GDM1 (cell line): ENCODE data around the gene DHX29.
"Not testable (repeated sequence)": the region's sequence is repeated elsewhere in the genome, so short reads cannot be mapped to it uniquely, and the experiment has no call there.

Source experiments
- DNase-seq: peaks from one replicate; lab custom pipeline; 2025; lab: John Stamatoyannopoulos, UW

DHX29 gene, protein sequence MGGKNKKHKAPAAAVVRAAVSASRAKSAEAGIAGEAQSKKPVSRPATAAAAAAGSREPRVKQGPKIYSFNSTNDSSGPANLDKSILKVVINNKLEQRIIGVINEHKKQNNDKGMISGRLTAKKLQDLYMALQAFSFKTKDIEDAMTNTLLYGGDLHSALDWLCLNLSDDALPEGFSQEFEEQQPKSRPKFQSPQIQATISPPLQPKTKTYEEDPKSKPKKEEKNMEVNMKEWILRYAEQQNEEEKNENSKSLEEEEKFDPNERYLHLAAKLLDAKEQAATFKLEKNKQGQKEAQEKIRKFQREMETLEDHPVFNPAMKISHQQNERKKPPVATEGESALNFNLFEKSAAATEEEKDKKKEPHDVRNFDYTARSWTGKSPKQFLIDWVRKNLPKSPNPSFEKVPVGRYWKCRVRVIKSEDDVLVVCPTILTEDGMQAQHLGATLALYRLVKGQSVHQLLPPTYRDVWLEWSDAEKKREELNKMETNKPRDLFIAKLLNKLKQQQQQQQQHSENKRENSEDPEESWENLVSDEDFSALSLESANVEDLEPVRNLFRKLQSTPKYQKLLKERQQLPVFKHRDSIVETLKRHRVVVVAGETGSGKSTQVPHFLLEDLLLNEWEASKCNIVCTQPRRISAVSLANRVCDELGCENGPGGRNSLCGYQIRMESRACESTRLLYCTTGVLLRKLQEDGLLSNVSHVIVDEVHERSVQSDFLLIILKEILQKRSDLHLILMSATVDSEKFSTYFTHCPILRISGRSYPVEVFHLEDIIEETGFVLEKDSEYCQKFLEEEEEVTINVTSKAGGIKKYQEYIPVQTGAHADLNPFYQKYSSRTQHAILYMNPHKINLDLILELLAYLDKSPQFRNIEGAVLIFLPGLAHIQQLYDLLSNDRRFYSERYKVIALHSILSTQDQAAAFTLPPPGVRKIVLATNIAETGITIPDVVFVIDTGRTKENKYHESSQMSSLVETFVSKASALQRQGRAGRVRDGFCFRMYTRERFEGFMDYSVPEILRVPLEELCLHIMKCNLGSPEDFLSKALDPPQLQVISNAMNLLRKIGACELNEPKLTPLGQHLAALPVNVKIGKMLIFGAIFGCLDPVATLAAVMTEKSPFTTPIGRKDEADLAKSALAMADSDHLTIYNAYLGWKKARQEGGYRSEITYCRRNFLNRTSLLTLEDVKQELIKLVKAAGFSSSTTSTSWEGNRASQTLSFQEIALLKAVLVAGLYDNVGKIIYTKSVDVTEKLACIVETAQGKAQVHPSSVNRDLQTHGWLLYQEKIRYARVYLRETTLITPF (N-terminal part only)

DNA sequence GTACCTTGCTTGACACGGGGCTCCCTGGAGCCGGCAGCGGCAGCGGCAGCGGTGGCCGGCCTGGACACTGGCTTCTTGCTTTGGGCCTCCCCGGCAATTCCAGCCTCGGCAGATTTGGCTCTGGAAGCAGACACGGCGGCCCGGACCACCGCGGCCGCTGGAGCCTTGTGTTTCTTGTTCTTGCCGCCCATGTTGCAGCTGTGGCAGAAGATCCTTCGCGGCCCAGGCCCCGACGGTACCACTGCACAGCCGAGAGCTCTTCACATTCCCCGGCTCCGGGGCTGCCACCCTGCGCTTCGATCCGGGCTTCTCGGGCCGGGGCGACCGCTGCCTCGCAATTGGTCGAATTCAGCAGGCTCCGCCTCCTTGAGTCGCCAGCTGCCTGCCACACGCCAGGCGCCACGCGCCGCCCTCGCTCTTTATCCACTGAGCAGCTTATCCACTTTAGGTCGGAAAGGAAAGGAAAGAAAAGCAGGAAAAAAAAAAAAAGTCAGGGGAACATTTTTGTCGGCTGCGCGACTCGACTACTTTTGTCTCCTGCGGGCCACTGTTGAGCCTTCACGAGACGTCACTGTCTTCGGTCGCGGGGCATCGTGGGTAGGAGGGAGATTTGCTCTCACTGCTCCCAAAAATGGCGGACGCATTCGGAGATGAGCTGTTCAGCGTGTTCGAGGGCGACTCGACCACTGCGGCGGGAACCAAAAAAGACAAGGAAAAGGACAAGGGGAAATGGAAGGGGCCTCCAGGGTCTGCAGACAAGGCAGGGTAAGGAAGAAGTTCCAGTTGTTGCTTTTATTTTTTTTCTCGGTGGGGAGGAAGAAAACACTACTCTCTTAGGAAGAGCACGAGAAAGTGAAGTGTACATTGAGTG is at the start of gene DHX29, which contains the start of gene MTREX:
DHX29 (minus strand) TSS at position 312 of the 871 bp plus-strand sequence; CDS start at position 191, 121 bp downstream.
MTREX (plus strand) TSS at position 607 of the 871 bp plus-strand sequence; CDS start at position 632, 25 bp downstream.
- DNase-seq = peak; percentile 85

DNA sequence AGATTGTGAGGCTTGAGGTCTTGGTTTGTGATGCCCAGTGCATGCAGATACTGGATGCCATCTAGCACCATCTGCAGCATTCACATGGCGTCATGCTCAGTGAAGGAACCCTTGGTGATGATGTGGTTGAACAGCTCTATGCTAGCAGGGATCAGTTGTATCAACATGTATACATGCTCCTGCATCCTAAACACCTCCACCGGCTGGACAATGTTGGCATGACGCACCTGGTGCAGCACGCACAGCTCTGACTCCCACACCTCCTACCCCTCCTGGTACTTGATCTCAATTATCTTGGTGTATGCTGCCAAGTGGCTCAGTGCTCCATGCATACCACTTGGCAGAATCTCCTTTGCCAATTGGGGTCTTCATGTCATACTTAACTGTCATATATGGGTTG is 49.4 kb upstream of the DHX29 start:
- no peak for DNase-seq

DNA sequence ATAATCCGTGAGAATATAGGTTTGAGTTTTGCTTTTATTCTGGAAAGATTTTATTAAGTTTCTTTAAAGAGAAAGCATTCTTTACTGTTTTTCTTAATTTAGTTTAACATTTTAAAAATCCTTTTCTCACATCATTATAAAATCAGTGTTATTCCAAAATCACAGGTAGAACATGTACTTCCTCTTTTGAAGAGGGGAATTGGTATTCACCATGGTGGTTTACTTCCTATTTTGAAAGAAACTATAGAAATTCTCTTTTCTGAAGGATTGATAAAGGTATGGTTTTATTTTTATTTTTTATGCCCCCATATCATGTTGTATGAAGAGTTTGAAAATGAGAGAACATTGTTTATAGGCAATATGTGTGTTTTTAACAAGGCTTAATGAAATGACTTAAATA is 43.3 kb upstream of the DHX29 start:
- no peak for DNase-seq

DNA sequence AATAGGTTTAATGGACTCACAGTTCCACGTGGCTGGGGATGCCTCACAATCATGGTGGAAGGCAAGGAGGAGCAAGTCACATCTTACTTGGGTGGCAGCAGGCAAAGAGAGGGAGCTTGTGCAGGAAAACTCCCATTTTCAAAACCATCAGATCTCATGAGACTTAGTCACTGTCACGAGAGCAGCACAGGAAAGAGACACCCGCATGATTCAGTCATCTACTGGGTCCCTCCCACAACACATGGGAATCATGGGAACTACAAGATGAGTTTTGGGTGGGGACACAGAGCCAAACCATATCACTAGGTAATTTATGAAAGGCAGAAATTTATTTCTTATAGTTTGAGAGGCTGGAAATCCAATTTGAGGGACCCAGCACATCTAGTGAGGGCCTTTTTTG is 40.3 kb upstream of the DHX29 start:
- no peak for DNase-seq

DNA sequence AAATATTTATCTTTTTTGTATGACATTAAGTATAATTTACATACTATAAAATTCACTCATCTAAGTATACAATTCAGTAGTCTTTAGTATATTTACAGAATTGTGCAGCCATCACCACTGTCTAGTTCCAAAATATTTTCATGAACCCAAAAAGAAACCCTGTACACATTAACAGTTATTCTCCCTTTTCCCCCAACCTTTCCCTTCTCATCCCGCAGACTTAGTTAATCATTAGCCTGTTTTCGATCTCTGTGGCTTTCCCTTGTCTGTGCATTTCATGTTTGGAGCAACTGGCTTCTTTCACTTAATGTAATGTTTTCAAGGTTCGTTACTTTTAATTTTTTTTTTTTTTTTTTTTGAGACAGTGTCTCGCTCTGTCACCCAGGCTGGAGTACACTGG is 37.8 kb upstream of the DHX29 start:
- no peak for DNase-seq

DNA sequence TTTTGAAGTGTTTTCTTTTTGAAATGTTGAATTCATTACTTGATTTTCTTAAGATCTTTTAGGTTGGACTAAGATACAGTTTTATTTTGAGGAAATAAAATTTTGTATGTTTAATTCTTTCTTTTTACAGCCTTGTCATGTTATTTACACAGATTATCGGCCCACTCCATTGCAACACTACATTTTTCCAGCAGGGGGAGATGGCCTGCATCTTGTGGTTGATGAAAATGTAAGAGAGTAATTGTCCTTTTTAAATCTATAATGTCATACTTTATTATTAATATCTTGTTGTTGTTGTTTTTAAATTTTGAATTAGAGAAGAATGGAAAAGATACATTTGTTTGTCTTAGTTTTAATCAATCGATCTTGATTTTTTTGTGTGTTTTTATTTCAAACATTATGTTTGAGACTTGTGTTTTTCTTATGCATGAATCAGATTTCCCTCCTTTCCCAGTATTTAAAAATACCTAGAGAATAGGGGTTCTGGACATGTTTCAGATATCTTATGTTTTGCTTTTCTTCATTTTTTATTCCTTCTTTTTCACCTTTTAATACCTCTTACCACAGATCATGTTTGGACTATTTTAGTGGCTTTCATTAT is 37.0 kb upstream of the DHX29 start:
- DNase-seq = no peak

DNA sequence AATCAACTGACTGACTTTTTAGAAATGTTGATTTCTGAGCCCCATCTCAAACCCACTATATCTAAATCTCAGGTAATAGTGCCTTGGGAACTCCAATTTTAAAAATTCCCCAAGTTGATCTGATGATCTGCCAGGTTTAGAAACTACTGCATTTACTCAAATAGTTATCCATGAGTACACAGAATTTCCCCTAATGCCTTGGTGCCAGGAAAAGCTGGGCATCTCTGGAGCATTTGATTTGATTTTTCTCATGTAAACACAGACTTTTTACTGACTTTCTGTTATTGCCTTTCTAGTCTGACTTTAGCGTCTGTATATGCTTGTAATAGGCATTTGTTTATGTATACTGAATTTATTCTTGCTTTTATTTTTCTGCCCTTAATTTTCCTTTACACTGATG is 36.1 kb upstream of the DHX29 start:
- no peak for DNase-seq

DNA sequence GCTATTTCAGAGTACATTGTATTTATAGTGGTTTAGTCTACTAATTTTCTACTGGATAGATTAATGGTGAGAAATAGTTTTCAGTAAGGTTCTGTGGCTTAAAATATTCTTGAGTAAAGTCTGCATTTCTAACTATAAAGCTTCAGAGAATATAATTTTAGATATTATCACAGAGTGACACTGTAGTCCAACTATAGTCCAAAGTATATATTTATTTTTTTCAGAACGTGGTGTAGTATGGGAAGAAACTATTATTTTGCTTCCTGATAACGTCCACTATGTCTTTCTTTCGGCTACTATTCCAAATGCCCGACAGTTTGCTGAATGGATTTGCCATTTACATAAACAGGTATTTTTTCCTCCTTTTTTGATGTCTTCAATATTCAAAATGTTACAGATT is 35.6 kb upstream of the DHX29 start:
- DNase-seq = no peak

DNA sequence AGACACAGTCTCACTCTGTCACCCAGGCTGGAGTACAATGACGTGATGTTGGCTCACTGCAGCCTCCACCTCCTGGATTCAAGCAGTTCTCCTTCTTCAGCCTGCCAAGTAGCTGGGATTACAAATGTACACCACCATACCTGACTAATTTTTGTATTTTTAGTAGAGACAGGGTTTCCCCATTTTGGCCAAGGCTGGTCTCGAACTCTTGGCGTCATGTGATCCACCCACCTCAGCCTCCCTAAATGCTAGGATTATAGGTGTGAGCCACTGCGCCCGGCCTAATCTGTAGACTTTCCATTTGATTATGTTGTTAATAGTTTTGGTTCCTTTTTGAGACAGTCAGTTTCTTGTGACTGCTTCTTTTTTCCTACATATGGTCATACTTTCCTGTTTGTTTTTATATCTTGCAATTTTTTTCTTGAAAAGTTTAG is 31.3 kb upstream of the DHX29 start:
- DNase-seq = no peak

DNA sequence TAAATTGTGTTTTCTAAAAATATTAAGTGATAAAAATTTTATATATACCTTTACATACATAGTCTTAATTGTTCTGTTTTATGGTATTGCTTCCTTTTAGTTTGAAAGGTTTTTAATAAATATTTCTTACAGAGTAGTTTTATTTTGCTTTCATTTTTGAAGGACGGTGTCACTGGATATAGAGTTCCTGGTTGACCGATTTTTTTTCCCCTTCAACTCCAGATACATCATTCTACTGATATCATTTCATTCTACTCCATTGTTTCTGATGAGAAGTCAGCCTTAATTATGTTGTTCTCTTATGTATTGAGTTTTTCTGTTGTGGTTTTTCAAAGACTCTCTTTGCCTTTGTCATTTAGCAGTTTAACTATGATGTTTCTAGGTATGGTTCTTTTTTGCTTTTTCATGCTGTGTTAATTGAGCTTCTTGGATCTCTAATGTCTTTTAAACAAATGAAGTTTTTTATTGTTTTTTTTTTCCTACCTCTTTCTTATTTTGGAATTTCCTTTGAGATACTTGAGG is 30.7 kb upstream of the DHX29 start:
- DNase-seq = no peak

DNA sequence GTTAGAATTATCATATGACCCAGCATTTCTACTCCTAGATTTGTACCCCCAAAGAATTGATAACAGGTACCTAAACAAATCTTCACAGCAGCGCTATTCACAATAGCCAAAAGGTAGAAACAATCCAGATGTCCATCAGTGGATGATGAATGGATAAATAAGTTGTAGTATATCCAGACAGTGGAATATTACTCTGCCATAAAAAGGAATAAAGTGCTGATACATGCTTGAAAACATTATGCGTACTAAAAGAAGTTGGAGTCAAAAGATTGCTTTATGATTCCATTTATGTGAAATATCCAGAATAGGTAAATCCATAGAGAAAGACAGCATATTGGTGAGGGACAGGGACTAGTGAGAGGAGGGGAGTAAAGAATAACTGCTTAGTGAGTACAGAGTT is 26.3 kb upstream of the DHX29 start:
- DNase-seq = no peak

DNA sequence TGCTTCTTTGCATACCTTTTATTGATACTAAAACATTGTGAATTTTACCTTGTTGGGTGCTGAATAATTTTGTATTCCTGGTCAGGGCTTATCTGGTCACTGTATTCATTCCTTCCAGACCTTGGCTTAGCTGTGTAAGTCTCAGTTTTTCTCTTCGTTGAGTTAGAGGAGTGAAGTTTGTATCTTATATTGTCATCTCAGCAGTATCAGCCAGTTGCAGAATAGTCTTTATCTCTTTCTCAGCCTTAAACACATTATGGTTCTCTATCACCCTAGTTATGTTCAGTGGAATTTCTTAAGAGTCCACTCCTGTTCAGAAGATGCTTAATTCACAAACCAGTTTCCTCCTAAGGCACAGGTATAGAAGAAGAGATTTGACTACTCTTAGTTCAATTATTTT is 25.5 kb upstream of the DHX29 start:
- DNase-seq = no peak

DNA sequence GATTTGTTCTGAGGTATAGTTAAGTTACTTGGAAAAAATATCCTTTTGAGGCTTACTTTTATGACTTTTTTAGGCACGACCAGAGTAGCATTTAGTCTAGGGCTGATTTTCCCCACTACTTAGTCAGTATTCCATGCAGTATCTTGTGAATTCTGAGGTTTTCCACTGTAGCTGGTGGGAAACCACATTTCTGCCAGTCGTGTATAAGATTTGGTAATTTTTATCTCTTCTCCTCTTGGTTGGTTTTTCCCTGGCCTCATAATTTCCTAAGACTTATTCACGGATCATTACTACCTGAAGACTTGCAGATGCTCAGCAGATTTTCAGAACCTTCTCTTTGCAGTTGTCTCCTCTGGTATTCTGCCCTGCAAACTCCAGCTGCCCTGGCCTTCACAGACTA is 23.8 kb upstream of the DHX29 start:
- no peak for DNase-seq

DNA sequence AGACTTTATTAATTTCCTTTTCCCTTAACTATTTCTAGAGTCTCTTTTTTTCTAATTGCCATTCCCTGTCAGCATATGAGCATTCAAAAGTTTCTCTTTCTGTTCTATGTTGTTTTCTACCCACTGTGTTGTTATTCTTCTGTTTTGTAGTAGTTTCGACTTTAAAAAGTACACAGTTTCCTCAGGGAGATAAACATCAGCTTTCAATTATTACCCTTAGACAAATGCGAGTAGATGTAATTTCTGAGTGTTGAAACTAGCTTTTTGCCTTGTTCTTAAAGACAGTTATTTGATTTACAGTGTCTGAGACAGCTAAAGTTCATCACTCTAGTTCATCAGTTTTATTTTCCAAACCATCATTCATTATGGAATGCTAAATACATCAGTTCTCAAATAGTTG is 19.8 kb upstream of the DHX29 start:
- DNase-seq = no peak

DNA sequence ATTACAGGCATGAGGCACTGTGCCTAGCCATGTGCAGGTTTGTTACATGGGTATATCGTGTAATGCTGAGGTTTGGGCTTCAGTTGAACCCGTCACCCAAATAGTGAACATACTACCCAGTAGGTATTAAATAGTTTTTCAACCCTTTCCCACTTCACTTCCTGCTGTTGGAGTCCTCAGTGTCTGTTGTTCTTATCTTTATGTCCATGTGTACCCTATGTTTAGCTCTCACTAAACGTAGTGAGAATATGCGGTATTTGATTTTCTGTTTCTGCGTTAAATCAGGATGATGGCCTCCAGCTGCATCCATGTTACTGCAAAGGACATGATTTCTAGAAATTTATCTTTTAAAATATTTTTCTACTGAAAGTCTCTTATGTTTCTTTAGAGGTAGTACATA is 18.1 kb upstream of the DHX29 start:
- no peak for DNase-seq

DNA sequence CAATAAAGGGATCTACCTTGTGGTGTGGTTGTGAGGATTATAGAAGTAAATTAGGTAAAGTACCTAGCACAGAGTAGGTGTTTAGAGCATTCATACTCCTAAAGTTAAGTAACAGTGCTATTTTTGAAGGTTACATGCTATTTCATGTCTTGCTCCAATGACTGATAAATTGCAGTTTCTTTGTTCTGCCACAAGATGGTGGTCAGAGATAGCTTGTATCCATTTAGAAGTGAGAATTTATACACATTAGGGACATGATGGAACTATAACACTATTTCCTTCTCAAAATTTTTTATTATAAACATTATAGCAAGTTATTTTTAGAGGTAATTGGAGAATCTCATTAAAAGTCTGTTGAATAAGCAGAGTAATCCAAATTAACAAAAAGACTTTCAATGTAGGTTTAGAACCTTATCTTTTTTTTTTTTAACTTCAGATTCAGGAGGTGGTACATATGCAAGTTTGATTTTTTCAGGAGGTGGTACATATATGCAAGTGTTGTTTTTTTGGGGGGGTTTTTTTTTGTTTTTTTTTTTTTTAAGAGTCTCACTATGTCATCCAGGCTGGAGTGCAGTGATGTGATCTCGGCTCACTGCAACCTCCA is 17.4 kb upstream of the DHX29 start:
- peak; percentile 9 for DNase-seq

DNA sequence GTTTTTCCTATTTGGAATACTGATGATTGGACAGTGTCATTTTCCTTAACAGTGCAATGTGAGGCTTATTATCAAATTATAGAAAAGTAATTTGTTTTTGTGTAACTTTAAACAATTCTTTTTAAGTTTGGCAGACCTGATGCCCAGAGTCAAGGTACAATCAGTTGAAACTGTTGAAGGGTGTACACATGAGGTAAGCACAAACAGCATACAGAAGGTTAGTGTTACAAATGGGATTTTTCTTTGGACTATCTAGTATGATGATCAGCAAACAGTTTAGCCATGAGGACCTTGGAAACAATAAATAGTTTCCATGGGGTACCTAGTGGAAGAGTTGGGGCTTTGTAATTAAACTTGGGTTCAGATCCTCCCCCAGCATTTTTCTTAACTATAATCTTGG is 16.5 kb upstream of the DHX29 start:
- no peak for DNase-seq

DNA sequence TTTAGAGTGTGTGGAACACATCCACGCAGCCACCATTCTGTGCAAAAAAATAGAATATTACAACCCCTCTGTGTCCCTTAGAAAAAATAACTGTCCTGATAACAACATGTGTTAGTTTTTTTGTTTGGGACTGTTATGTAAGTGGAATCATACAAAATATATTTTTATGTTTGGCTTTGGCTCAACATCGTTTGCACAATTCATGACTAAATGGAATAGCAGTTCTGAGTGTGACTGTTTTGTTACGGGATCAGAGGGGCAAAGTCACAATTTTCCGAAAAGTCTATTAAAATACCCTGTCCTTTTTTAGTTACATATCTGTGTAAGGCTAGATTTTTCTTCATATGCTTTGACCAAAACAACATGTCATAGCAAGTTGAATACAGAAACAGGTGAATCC is 13.1 kb upstream of the DHX29 start:
- DNase-seq = no peak

DNA sequence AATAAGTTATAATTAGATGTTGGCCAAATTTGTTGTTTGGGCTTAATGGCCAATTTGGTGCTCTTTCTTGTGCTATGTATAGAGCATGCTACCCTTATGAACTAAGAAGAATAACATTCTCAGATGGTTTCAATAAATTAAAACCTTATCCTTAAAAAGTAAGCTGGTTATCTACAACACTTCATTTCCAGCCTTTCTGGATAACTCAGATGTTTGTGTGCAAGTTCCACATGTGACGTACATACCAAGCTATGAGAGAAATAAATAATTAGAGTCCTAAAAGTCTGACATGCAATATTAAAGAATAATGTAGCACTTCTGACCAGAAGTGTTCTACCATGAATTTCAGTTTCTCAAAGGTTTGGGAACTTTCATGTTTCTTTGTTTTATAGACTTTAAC is 12.0 kb upstream of the DHX29 start:
- DNase-seq = no peak

DNA sequence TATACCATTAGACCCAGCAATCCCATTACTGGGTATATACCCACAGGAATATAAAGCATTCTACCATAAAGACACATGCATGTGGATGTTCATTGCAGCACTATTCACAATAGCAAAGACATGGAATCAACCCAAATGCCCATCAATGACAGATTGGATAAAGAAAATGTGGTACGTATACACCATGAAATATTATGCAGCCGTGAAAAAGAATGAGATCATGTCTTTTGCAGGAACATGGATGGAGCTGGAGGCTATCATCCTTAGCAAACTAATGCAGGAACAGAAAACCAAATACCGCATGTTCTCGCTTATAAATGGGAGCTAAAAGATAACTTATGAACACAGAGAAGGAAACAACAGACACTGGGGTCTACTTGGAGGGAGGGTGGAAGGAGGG is 10.7 kb upstream of the DHX29 start:
- not testable (repeated sequence) for DNase-seq
